Measurements from ENCODE around the gene ST6GALNAC3.
"Not testable (repeated sequence)": the region's sequence is repeated elsewhere in the genome, so short reads cannot be mapped to it uniquely, and the experiment has no call there.

The ST6GALNAC3 gene

GRCh38 chr1:76102046-76102445 lies 27.5 kb downstream of the ST6GALNAC3 start:
- H3K27me3 ChIP-seq (replicated peaks; ENCODE audit: control insufficient read depth, insufficient read depth, low read length, poor library complexity, severe bottlenecking): no peaks in the 10 kb centered on the region
- no peak for DNase-seq
- H3K36me3 ChIP-seq (ENCODE audit: control insufficient read depth, insufficient read depth, low read length): no peaks in the 10 kb centered on the region
- H3K9me3 ChIP-seq (ENCODE audit: control insufficient read depth, low read length): no peaks in the 10 kb centered on the region
- no peak overlapping the region for H3K27ac ChIP-seq (ENCODE audit: insufficient read depth, low read length, poor library complexity, severe bottlenecking)
- no peaks in the 10 kb centered on the region for H3K4me1 ChIP-seq (ENCODE audit: control insufficient read depth, insufficient read depth, low read length, poor library complexity, severe bottlenecking)
- H3K4me3 ChIP-seq (ENCODE audit: insufficient read depth, low read depth, low read length, poor library complexity, severe bottlenecking): no peak overlapping the region

GRCh38 chr1:76103034-76103433 lies 28.5 kb downstream of the ST6GALNAC3 start:
- H3K27me3 ChIP-seq (replicated peaks; ENCODE audit: control insufficient read depth, insufficient read depth, low read length, poor library complexity, severe bottlenecking): no peaks in the 10 kb centered on the region
- H3K4me1 ChIP-seq (ENCODE audit: control insufficient read depth, insufficient read depth, low read length, poor library complexity, severe bottlenecking): no peaks in the 10 kb centered on the region

DNA sequence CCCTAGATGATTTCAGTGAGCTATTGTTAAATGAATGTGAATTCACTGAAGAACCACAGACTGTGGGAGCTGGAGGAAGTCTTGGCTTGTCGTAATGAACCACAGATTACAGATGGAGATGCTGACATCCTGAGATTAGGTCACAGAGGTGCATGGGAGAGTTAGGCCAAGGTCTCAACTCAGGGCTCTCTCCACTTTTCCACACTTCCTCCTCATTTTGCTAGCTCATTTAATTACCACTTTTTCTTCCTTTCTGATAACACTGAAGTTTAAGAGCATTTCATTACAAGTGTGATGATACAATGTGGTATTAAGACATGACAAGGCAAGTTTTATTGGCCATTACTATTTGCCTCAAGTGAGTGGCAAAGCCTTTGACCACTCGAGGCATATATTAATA lies 30.8 kb downstream of the ST6GALNAC3 start:
- no peak for DNase-seq
- Histone ChIP-seq H3K27me3 (replicated peaks; ENCODE audit: control insufficient read depth, insufficient read depth, low read length, poor library complexity, severe bottlenecking) (no peaks in the 10 kb centered on the region), H3K36me3 (ENCODE audit: control insufficient read depth, insufficient read depth, low read length) (no peaks in the 10 kb centered on the region), H3K27ac (ENCODE audit: insufficient read depth, low read length, poor library complexity, severe bottlenecking) (no peak overlapping the region), H3K9me3 (ENCODE audit: control insufficient read depth, low read length) (no peaks in the 10 kb centered on the region), H3K4me1 (ENCODE audit: control insufficient read depth, insufficient read depth, low read length, poor library complexity, severe bottlenecking) (no peaks in the 10 kb centered on the region), H3K4me3 (ENCODE audit: insufficient read depth, low read depth, low read length, poor library complexity, severe bottlenecking) (no peak overlapping the region)

More at GRCh38 chr1:76103034-76103433, 28.5 kb downstream of the ST6GALNAC3 start:
- Histone ChIP-seq H3K9me3 (ENCODE audit: control insufficient read depth, low read length) (no peaks in the 10 kb centered on the region), H3K36me3 (ENCODE audit: control insufficient read depth, insufficient read depth, low read length) (no peaks in the 10 kb centered on the region), H3K4me3 (ENCODE audit: insufficient read depth, low read depth, low read length, poor library complexity, severe bottlenecking) (no peak overlapping the region), H3K27ac (ENCODE audit: insufficient read depth, low read length, poor library complexity, severe bottlenecking) (no peak overlapping the region)
- no peak for DNase-seq

DNA sequence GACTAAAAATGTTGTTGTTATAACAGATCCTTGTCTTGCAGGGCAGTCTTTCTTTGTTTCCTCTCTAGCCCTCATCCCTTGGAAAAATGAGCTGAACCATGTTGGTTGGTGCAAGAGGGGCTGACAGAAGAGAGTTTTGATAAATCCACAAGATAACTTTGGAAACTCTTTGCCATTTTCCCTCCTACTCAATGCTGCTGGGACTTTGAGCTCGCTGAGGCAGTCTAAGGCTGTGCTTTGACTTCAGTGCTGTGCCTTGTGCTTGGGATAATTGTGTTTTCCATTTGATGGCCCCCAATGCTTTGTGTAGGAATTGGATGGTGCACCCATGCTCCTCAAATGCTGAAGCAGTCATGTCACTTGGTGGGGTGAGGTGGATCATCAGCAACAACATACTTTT lies 31.7 kb downstream of the ST6GALNAC3 start:
- no peaks in the 10 kb centered on the region for H3K27me3 ChIP-seq (replicated peaks; ENCODE audit: control insufficient read depth, insufficient read depth, low read length, poor library complexity, severe bottlenecking)
- H3K4me1 ChIP-seq (ENCODE audit: control insufficient read depth, insufficient read depth, low read length, poor library complexity, severe bottlenecking): no peaks in the 10 kb centered on the region
- no peaks in the 10 kb centered on the region for H3K9me3 ChIP-seq (ENCODE audit: control insufficient read depth, low read length)
- no peak for DNase-seq
- no peak overlapping the region for H3K4me3 ChIP-seq (ENCODE audit: insufficient read depth, low read depth, low read length, poor library complexity, severe bottlenecking)
- no peaks in the 10 kb centered on the region for H3K36me3 ChIP-seq (ENCODE audit: control insufficient read depth, insufficient read depth, low read length)
- no peak overlapping the region for H3K27ac ChIP-seq (ENCODE audit: insufficient read depth, low read length, poor library complexity, severe bottlenecking)

- H3K9me3 ChIP-seq (ENCODE audit: control insufficient read depth, low read length): no peaks in the 10 kb centered on the region
Measured at GRCh38 chr1:76106719-76107235, 32.2 kb downstream of the ST6GALNAC3 start.

GRCh38 chr1:76109404-76109803 lies 34.9 kb downstream of the ST6GALNAC3 start:
- Histone ChIP-seq H3K9me3 (ENCODE audit: control insufficient read depth, low read length) (no peaks in the 10 kb centered on the region), H3K36me3 (ENCODE audit: control insufficient read depth, insufficient read depth, low read length) (no peaks in the 10 kb centered on the region), H3K4me3 (ENCODE audit: insufficient read depth, low read depth, low read length, poor library complexity, severe bottlenecking) (no peak overlapping the region), H3K27me3 (replicated peaks; ENCODE audit: control insufficient read depth, insufficient read depth, low read length, poor library complexity, severe bottlenecking) (no peaks in the 10 kb centered on the region), H3K4me1 (ENCODE audit: control insufficient read depth, insufficient read depth, low read length, poor library complexity, severe bottlenecking) (no peaks in the 10 kb centered on the region), H3K27ac (ENCODE audit: insufficient read depth, low read length, poor library complexity, severe bottlenecking) (no peak overlapping the region)
- DNase-seq: no peak

More at GRCh38 chr1:76106719-76107235, 32.2 kb downstream of the ST6GALNAC3 start:
- no peak for DNase-seq
- Histone ChIP-seq H3K36me3 (ENCODE audit: control insufficient read depth, insufficient read depth, low read length) (no peaks in the 10 kb centered on the region), H3K27me3 (replicated peaks; ENCODE audit: control insufficient read depth, insufficient read depth, low read length, poor library complexity, severe bottlenecking) (no peaks in the 10 kb centered on the region), H3K27ac (ENCODE audit: insufficient read depth, low read length, poor library complexity, severe bottlenecking) (no peak overlapping the region), H3K4me3 (ENCODE audit: insufficient read depth, low read depth, low read length, poor library complexity, severe bottlenecking) (no peak overlapping the region), H3K4me1 (ENCODE audit: control insufficient read depth, insufficient read depth, low read length, poor library complexity, severe bottlenecking) (no peaks in the 10 kb centered on the region)

DNA sequence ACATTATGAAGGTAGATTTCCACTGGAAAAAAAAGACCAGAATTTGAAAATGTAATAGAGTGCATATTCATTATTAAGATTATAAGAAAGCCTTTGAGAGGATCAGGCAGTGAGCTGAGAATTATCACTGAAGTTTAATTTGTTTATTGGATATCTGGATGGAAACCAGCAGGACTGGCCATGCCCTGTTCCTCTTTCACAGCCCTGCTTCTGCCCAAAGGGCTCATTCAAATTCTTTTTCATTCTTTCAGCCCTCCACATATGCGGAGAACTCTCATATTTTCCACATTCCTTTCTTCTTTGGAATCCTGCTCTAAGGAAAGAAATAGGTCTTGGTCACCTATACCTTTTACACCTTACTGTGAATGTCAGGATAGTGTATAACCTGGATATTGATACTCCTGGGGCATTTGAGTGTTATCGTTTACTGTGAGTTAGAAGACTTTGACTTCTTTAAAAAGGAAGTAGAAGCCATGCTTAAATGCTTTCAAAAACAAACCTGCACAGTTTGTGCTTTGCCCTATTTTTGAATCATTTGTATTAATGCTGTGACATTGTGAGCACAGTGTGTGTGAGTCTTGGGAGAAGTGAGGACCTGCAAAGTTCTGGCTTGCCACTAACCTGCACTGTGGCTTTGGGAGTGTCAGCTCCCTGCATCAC lies 35.5 kb downstream of the ST6GALNAC3 start:
- DNase-seq: no peak
- Histone ChIP-seq H3K36me3 (ENCODE audit: control insufficient read depth, insufficient read depth, low read length) (no peaks in the 10 kb centered on the region), H3K27me3 (replicated peaks; ENCODE audit: control insufficient read depth, insufficient read depth, low read length, poor library complexity, severe bottlenecking) (no peaks in the 10 kb centered on the region), H3K9me3 (ENCODE audit: control insufficient read depth, low read length) (no peaks in the 10 kb centered on the region), H3K27ac (ENCODE audit: insufficient read depth, low read length, poor library complexity, severe bottlenecking) (no peak overlapping the region), H3K4me3 (ENCODE audit: insufficient read depth, low read depth, low read length, poor library complexity, severe bottlenecking) (no peak overlapping the region), H3K4me1 (ENCODE audit: control insufficient read depth, insufficient read depth, low read length, poor library complexity, severe bottlenecking) (no peaks in the 10 kb centered on the region)

DNA sequence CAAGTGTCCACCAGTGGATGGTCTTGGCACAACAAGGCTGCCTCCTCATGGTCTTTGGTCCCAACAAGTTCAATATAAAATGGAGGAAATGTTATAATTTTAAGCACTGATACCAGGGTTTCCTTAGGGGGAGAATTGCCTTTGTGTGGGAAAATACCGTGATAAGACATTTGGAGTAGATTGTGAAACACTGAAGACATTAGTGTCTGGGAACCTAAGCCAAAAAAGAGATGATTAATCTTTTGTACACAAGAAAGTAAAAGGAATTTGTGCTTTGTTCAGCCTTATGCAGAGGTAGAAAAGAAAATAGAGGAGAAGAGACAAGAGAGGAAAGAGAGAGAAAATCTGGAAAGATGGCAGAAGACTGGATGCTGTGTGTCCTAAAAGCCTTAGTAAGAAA lies 36.1 kb downstream of the ST6GALNAC3 start:
- Histone ChIP-seq H3K27ac (ENCODE audit: insufficient read depth, low read length, poor library complexity, severe bottlenecking) (no peak overlapping the region), H3K4me1 (ENCODE audit: control insufficient read depth, insufficient read depth, low read length, poor library complexity, severe bottlenecking) (no peaks in the 10 kb centered on the region), H3K27me3 (replicated peaks; ENCODE audit: control insufficient read depth, insufficient read depth, low read length, poor library complexity, severe bottlenecking) (no peaks in the 10 kb centered on the region), H3K4me3 (ENCODE audit: insufficient read depth, low read depth, low read length, poor library complexity, severe bottlenecking) (no peak overlapping the region), H3K36me3 (ENCODE audit: control insufficient read depth, insufficient read depth, low read length) (no peaks in the 10 kb centered on the region), H3K9me3 (ENCODE audit: control insufficient read depth, low read length) (no peaks in the 10 kb centered on the region)
- no peak for DNase-seq

DNA sequence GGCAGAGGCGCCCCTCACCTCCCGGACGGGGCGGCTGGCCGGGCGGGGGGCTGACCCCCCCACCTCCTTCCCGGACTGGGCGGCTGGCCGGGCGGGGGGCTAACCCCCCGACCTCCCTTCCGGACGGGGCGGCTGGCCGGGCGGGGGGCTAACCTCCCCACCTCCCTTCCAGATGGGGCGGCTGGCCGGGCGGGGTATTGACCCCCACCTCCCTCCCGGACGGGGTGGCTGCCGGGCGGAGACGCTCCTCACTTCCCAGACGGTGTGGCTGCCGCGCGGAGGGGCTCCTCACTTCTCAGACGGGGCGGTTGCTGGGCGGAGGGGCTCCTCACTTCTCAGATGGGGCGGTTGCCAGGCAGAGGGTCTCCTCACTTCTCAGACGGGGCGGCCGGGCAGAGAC lies 37.8 kb downstream of the ST6GALNAC3 start:
- not testable (repeated sequence) for DNase-seq; H3K4me3 ChIP-seq (ENCODE audit: insufficient read depth, low read depth, low read length, poor library complexity, severe bottlenecking); H3K36me3 ChIP-seq (ENCODE audit: control insufficient read depth, insufficient read depth, low read length); H3K4me1 ChIP-seq (ENCODE audit: control insufficient read depth, insufficient read depth, low read length, poor library complexity, severe bottlenecking); H3K27me3 ChIP-seq (replicated peaks; ENCODE audit: control insufficient read depth, insufficient read depth, low read length, poor library complexity, severe bottlenecking); H3K9me3 ChIP-seq (ENCODE audit: control insufficient read depth, low read length); H3K27ac ChIP-seq (ENCODE audit: insufficient read depth, low read length, poor library complexity, severe bottlenecking)

DNA sequence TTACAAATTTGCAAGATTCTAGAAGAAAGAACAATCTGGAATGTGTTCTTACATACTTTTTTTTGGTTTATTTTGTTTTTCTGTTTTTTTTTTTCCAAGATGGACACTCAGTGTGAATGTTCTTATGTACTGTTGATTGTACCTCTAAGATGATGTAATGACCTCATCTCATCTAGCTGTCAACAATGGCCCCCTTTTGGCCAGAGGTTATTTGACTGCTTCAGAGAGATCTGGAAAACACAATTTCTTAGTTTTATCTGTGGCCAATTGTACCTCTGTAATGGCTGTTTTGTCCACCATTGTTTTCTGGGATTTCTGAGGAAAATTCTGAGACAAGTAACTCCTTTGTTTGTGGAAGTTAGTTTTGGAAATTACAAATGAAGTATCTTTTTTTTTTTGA lies 38.9 kb downstream of the ST6GALNAC3 start:
- no peaks in the 10 kb centered on the region for H3K9me3 ChIP-seq (ENCODE audit: control insufficient read depth, low read length)
- no peak overlapping the region for H3K4me3 ChIP-seq (ENCODE audit: insufficient read depth, low read depth, low read length, poor library complexity, severe bottlenecking)
- no peaks in the 10 kb centered on the region for H3K27me3 ChIP-seq (replicated peaks; ENCODE audit: control insufficient read depth, insufficient read depth, low read length, poor library complexity, severe bottlenecking)
- H3K36me3 ChIP-seq (ENCODE audit: control insufficient read depth, insufficient read depth, low read length): no peaks in the 10 kb centered on the region
- no peaks in the 10 kb centered on the region for H3K4me1 ChIP-seq (ENCODE audit: control insufficient read depth, insufficient read depth, low read length, poor library complexity, severe bottlenecking)
- DNase-seq: no peak
- no peak overlapping the region for H3K27ac ChIP-seq (ENCODE audit: insufficient read depth, low read length, poor library complexity, severe bottlenecking)

All from effector memory CD4-positive, alpha-beta T cell (primary cell).